Trophoblast cell (in vitro differentiated cells and primary cell): ENCODE results near the gene AGBL1.
"Not testable (repeated sequence)": the region's sequence is repeated elsewhere in the genome, so short reads cannot be mapped to it uniquely, and the experiment has no call there.

Source experiments
- DNase-seq, 2 donors: peaks; one replicate each; pipeline ENCODE4 v3.0.0-alpha.2; 2016
- H2AFZ ChIP-seq: 2 replicates; pipeline ENCODE4 v1.6.1; 2013; ENCODE audit warnings: low read length, moderate library complexity, mild to moderate bottlenecking; ENCODE audit not compliant: insufficient read depth, poor library complexity
- H2AK5ac ChIP-seq: 2 replicates; pipeline ENCODE4 v1.6.1; 2013; ENCODE audit warnings: mild to moderate bottlenecking, low read length
- H2BK120ac ChIP-seq: 2 replicates; pipeline ENCODE4 v1.6.1; 2013; ENCODE audit warnings: low read length, mild to moderate bottlenecking, moderate library complexity; ENCODE audit not compliant: insufficient read depth, poor library complexity
- H2BK12ac ChIP-seq: 2 replicates; pipeline ENCODE4 v1.6.1; 2013; ENCODE audit warnings: mild to moderate bottlenecking, low read length, moderate library complexity
- H2BK5ac ChIP-seq: 2 replicates; pipeline ENCODE4 v1.6.1; 2013; ENCODE audit warnings: low read length, low read depth, moderate library complexity, mild to moderate bottlenecking; ENCODE audit not compliant: poor library complexity
- H3K14ac ChIP-seq: 2 replicates; pipeline ENCODE4 v1.6.1; 2013; ENCODE audit warnings: mild to moderate bottlenecking, low read length
- H3K18ac ChIP-seq: 2 replicates; pipeline ENCODE4 v1.6.1; 2013; ENCODE audit warnings: mild to moderate bottlenecking, low read length
- H3K23ac ChIP-seq: 2 replicates; pipeline ENCODE4 v1.6.1; 2013; ENCODE audit warnings: low read length
- H3K27ac ChIP-seq: 2 replicates; pipeline ENCODE4 v1.5.1; 2013; ENCODE audit warnings: low read depth, mild to moderate bottlenecking, inconsistent platforms, low read length, moderate library complexity
- H3K27me3 ChIP-seq: 2 replicates; pipeline ENCODE4 v1.6.1; 2013; ENCODE audit warnings: inconsistent platforms, mild to moderate bottlenecking, low read length, moderate library complexity; ENCODE audit not compliant: insufficient read depth
- H3K36me3 ChIP-seq, 2 experiments: 1 replicate in 1 of 2; 2 replicates in 1 of 2; pipeline ENCODE4 v1.6.1; 2013; ENCODE audit warnings: low read length in 2 of 2, mild to moderate bottlenecking in 2 of 2, moderate library complexity in 1 of 2; ENCODE audit not compliant: insufficient read depth in 2 of 2, control insufficient read depth in 1 of 2
- H3K4ac ChIP-seq: 2 replicates; pipeline ENCODE4 v1.6.1; 2013; ENCODE audit warnings: low read depth, mild to moderate bottlenecking, low read length, moderate library complexity
- H3K4me1 ChIP-seq, 2 experiments: 1 replicate in 1 of 2; 2 replicates in 1 of 2; pipeline ENCODE4 v1.6.1; 2013; ENCODE audit warnings: low read length in 2 of 2, mild to moderate bottlenecking in 2 of 2, moderate library complexity in 1 of 2; ENCODE audit not compliant: insufficient read depth in 2 of 2, control insufficient read depth in 1 of 2
- H3K4me2 ChIP-seq: 2 replicates; pipeline ENCODE4 v1.6.1; 2013; ENCODE audit warnings: inconsistent platforms, mild to moderate bottlenecking, low read length, moderate library complexity
- H3K4me3 ChIP-seq: 2 replicates; pipeline ENCODE4 v1.5.1; 2013; ENCODE audit warnings: mild to moderate bottlenecking, low read depth, low read length, inconsistent platforms
- H3K79me1 ChIP-seq: one replicate; pipeline ENCODE4 v1.6.1; 2013; ENCODE audit warnings: low read length
- H3K79me2 ChIP-seq: 2 replicates; pipeline ENCODE4 v1.6.1; 2013; ENCODE audit warnings: low read length, mild to moderate bottlenecking; ENCODE audit not compliant: control insufficient read depth, insufficient read depth, poor library complexity
- H3K9ac ChIP-seq: 2 replicates; pipeline ENCODE4 v1.6.1; 2013; ENCODE audit warnings: mild to moderate bottlenecking, low read length
- H3K9me3 ChIP-seq: 2 replicates; pipeline ENCODE4 v1.6.1; 2013; ENCODE audit warnings: low read depth, mild to moderate bottlenecking, control low read depth, inconsistent platforms, low read length; ENCODE audit not compliant: insufficient read depth
- H4K12ac ChIP-seq: 2 replicates; pipeline ENCODE4 v1.6.1; 2013; ENCODE audit warnings: low read depth, mild to moderate bottlenecking, low read length, moderate library complexity
- H4K8ac ChIP-seq: 2 replicates; pipeline ENCODE4 v1.6.1; 2013; ENCODE audit warnings: low read depth, mild to moderate bottlenecking, low read length, moderate library complexity
- H4K91ac ChIP-seq: one replicate; pipeline ENCODE4 v1.6.1; 2013; ENCODE audit warnings: low read depth, mild to moderate bottlenecking, low read length, moderate library complexity
- WGBS: extraction: QIAGEN DNeasy Blood & Tissue Kit; methylation state at CpG from one replicate; pipeline ENCODE4 v1.1.7; 2013; ENCODE audit warnings: missing lambda C conversion rate; ENCODE audit not compliant: insufficient read length, insufficient coverage; ENCODE audit errors: extremely low coverage; 5-methylcytosine and 5-hydroxymethylcytosine counted together

Gene AGBL1

DNA sequence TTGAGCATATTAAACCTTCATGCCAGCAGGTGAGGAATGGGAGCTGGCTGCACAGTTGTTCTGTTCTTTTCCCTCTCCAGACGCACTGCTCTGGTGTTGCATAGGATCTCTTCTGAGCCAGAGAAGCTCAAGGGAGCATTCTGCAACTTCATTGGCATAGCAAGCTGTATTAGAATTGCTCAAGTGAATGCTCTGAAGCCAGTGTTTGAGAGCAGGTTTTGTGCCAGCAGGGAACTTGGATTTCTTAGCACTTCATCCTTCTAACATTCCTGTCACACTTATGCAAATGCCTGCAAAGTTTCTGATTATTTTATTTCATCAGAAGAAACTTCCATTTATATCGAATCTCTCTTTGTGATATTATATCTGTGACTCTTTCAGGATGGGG, 366.6 kb downstream of the AGBL1 start:
- Histone ChIP-seq H2BK12ac (no peak overlapping the region), H3K27me3 (no peaks in the 10 kb centered on the region), H4K91ac (no peak overlapping the region), H3K18ac (no peak overlapping the region), H3K23ac (no peak overlapping the region), H4K8ac (no peak overlapping the region), H3K4me1 (no peaks in the 10 kb centered on the region), H3K14ac (no peak overlapping the region), H2AK5ac (no peak overlapping the region), H4K12ac (no peak overlapping the region), H3K9me3 (no peaks in the 10 kb centered on the region), H3K79me2 (no peaks in the 10 kb centered on the region), H3K36me3 (no peaks in the 10 kb centered on the region), H3K9ac (no peak overlapping the region), H3K27ac (no peak overlapping the region), H2AFZ (no peak overlapping the region), H3K79me1 (no peaks in the 10 kb centered on the region), H3K4ac (no peak overlapping the region), H3K4me2 (no peak overlapping the region), H2BK120ac (no peak overlapping the region), H2BK5ac (no peak overlapping the region), H3K4me3 (no peak overlapping the region)
- WGBS, result no CpG with 5 or more reads among the region's 2 CpGs
- DNase-seq, result no peak

DNA sequence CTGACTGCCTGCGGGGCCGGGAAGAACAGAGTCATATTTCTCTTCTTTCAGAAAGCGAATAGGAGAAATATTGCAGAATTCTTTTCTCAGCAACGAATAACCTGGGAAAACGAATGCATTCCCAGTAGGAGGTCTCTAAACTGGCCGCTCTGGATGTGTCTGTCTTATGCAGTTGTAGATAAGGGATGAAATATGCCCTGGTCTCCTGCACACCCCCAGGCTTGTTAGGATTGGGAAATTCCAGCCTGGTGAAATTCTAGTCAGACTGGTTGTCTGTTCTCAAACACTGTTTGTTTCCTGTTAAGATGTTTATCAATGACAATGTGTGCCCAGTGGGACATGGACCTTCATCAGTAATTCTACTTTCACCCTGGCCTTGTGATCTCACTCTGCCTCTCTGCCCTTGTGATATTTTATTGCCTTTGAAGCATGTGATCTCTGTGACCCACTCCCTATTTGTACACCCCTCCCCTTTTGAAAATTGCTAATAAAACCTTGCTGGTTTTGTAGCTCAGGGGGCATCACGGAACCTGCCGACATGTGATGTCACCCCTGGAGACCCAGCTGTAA, 385.9 kb downstream of the AGBL1 start:
- not testable (repeated sequence) for H2BK12ac ChIP-seq, H2BK120ac ChIP-seq, H3K79me2 ChIP-seq, H3K9ac ChIP-seq, H3K36me3 ChIP-seq, H3K27ac ChIP-seq, H3K18ac ChIP-seq, H2AFZ ChIP-seq, H3K4ac ChIP-seq, H3K79me1 ChIP-seq, H4K8ac ChIP-seq, H3K4me2 ChIP-seq, H3K4me1 ChIP-seq, H3K23ac ChIP-seq, H3K14ac ChIP-seq, H2AK5ac ChIP-seq, H3K4me3 ChIP-seq, H3K27me3 ChIP-seq, DNase-seq, H2BK5ac ChIP-seq, H4K12ac ChIP-seq, H4K91ac ChIP-seq
- peaks cover 11% of the 10 kb centered on the region for H3K9me3 ChIP-seq
- WGBS, result no CpG with 5 or more reads among the region's 8 CpGs

DNA sequence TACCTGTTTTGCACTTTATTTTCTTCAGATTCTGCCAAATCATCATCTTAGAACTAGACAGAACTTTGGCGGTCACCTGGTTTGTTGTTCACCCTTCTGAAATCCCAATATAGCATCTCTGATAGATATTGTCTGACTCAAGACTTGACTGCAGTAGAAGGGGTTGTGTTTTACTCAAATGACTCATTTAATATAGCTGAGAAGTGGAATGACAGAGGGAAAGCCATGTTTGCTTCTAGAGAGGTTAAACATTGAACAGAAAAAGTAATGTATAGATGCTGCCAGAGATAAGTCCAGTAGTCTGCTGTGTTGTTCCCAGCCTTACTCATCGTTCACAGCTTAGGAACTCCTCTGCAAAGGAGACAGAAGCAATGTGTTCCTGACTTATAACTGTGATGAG, 402.0 kb downstream of the AGBL1 start:
- H3K36me3 ChIP-seq, result no peaks in the 10 kb centered on the region
- H4K91ac ChIP-seq, result no peak overlapping the region
- H3K14ac ChIP-seq, result no peak overlapping the region
- no peak overlapping the region for H3K9ac ChIP-seq
- no peak overlapping the region for H2AK5ac ChIP-seq
- no peaks in the 10 kb centered on the region for H3K9me3 ChIP-seq
- H3K4me2 ChIP-seq, result no peak overlapping the region
- H2BK5ac ChIP-seq, result no peak overlapping the region
- H2AFZ ChIP-seq, result no peak overlapping the region
- H3K79me1 ChIP-seq, result no peaks in the 10 kb centered on the region
- H3K27me3 ChIP-seq, result no peaks in the 10 kb centered on the region
- H4K8ac ChIP-seq, result no peak overlapping the region
- no peak overlapping the region for H3K23ac ChIP-seq
- no peak overlapping the region for H3K4ac ChIP-seq
- no peak overlapping the region for H3K4me3 ChIP-seq
- DNase-seq, result no peak
- H3K79me2 ChIP-seq, result no peaks in the 10 kb centered on the region
- no peak overlapping the region for H3K18ac ChIP-seq
- no peak overlapping the region for H3K27ac ChIP-seq
- no peak overlapping the region for H2BK12ac ChIP-seq
- no peak overlapping the region for H2BK120ac ChIP-seq
- H3K4me1 ChIP-seq, result no peaks in the 10 kb centered on the region
- H4K12ac ChIP-seq, result no peak overlapping the region
- no CpG with 5 or more reads among the region's 2 CpGs for WGBS

DNA sequence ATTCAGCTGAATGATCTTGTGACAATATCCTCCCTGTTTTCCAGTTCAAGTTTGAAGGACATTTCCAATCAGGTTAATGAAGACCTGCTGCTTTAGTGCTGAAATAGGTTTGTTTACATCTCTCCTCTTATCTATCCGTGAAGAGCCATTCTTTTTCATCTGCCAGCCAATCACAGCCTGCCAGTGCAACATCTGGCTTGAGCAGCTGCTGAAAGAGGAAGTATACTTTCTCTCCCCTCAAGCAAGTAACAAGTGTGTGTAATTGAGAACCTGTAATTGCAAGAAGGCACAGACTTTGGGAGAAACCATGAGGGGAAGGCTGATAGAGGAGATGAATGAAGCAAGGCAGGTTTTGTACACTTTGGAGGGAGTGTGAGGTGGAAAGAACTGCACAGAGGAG, 404.3 kb downstream of the AGBL1 start:
- no CpG with 5 or more reads among the region's 1 CpG for WGBS
- Histone ChIP-seq H3K4me2 (no peak overlapping the region), H3K79me2 (no peaks in the 10 kb centered on the region)

More for the DNA sequence above, 404.3 kb downstream of the AGBL1 start:
- no peaks in the 10 kb centered on the region for H3K4me1 ChIP-seq
- H2BK12ac ChIP-seq, result no peak overlapping the region
- H3K27ac ChIP-seq, result no peak overlapping the region
- H2BK120ac ChIP-seq, result no peak overlapping the region
- H3K14ac ChIP-seq, result no peak overlapping the region
- no peak overlapping the region for H2BK5ac ChIP-seq
- no peak overlapping the region for H2AFZ ChIP-seq
- no peak overlapping the region for H3K18ac ChIP-seq
- H3K23ac ChIP-seq, result no peak overlapping the region
- no peaks in the 10 kb centered on the region for H3K36me3 ChIP-seq
- no peak overlapping the region for H3K4ac ChIP-seq
- H3K4me3 ChIP-seq, result no peak overlapping the region
- H3K9me3 ChIP-seq, result no peaks in the 10 kb centered on the region
- no peak overlapping the region for H3K9ac ChIP-seq
- no peak overlapping the region for H2AK5ac ChIP-seq
- H4K12ac ChIP-seq, result no peak overlapping the region
- H4K91ac ChIP-seq, result no peak overlapping the region
- H4K8ac ChIP-seq, result no peak overlapping the region
- no peaks in the 10 kb centered on the region for H3K79me1 ChIP-seq
- H3K27me3 ChIP-seq, result no peaks in the 10 kb centered on the region
- no peak for DNase-seq
